CD8-positive, alpha-beta memory T cell (primary cell): ENCODE data around the gene LILRA6. TPM values are rescaled to one million over a fixed set of nuclear protein-coding genes. Genes with fewer than 3 reads are reported as not detected.
A peak's percentile ranks its signal among the peaks of the same experiment; 100 is the strongest.

Experiments used
- CTCF ChIA-PET: fragments of 350-600 bp; sonication (Branson Sonifier 250); formaldehyde crosslinking; loops from one replicate; lab custom pipeline; 2021; ENCODE audit warnings: antibody characterized with exemption; lab: Charles Lee
- POLR2A ChIA-PET: fragments of 350-600 bp; sonication (Branson Sonifier 250); formaldehyde crosslinking; loops from one replicate; lab custom pipeline; 2021; ENCODE audit warnings: antibody characterized with exemption; lab: Charles Lee
- DNase-seq, 5 donors: peaks; one replicate each; pipeline versions ENCODE4 v3.0.0 to v3.0.0-alpha.2; 2020 to 2022; ENCODE audit warnings: mixed read lengths in 1 of 5
- H3K27ac ChIP-seq: one replicate; pipeline ENCODE4 v1.7.0; 2013; ENCODE audit warnings: low read depth, mild to moderate bottlenecking, low read length, moderate library complexity
- H3K27me3 ChIP-seq: 2 replicates; pipeline ENCODE4 v1.7.0; 2013; ENCODE audit warnings: low read length, mild to moderate bottlenecking; ENCODE audit not compliant: insufficient read depth, poor library complexity, severe bottlenecking
- H3K36me3 ChIP-seq: 2 replicates; pipeline ENCODE4 v1.7.0; 2013; ENCODE audit warnings: mild to moderate bottlenecking, low read length, moderate library complexity; ENCODE audit not compliant: insufficient read depth
- H3K4me1 ChIP-seq: 2 replicates; pipeline ENCODE4 v1.7.0; 2013; ENCODE audit warnings: mild to moderate bottlenecking, low read length, moderate library complexity; ENCODE audit not compliant: insufficient read depth
- H3K4me3 ChIP-seq: 2 replicates; pipeline ENCODE4 v1.7.0; 2013; ENCODE audit warnings: mild to moderate bottlenecking, low read length
- H3K9me3 ChIP-seq: 2 replicates; pipeline ENCODE4 v1.7.0; 2013; ENCODE audit warnings: mild to moderate bottlenecking, low read length
- H3K27ac Mint-ChIP-seq, 8 donors: one replicate each; pipeline ENCODE4 v1.8.0; 2020 to 2021; ENCODE audit warnings: mixed read lengths in 8 of 8, mild to moderate bottlenecking in 6 of 8, inconsistent platforms in 3 of 8, moderate library complexity in 3 of 8
- H3K27me3 Mint-ChIP-seq, 2 donors: one replicate each; pipeline ENCODE4 v1.8.0; 2020 to 2021; ENCODE audit warnings: mixed read lengths in 2 of 2, mild to moderate bottlenecking in 1 of 2, moderate library complexity in 1 of 2
- H3K36me3 Mint-ChIP-seq, 3 donors: one replicate each; pipeline ENCODE4 v1.8.0; 2020 to 2021; ENCODE audit warnings: mixed read lengths in 3 of 3, inconsistent platforms in 1 of 3, mild to moderate bottlenecking in 1 of 3
- H3K4me1 Mint-ChIP-seq, 3 donors: one replicate each; pipeline ENCODE4 v1.8.0; 2020 to 2021; ENCODE audit warnings: mixed read lengths in 3 of 3, inconsistent platforms in 1 of 3, mild to moderate bottlenecking in 1 of 3
- H3K4me3 Mint-ChIP-seq, 7 donors: one replicate each; pipeline ENCODE4 v1.8.0; 2020 to 2021; ENCODE audit warnings: mixed read lengths in 7 of 7, mild to moderate bottlenecking in 6 of 7, moderate library complexity in 4 of 7, inconsistent platforms in 2 of 7
- H3K9me3 Mint-ChIP-seq, 5 donors: one replicate each; pipeline ENCODE4 v1.8.0; 2020 to 2022; ENCODE audit warnings: mixed read lengths in 5 of 5, mild to moderate bottlenecking in 3 of 5, moderate library complexity in 2 of 5, inconsistent platforms in 1 of 5
- polyA plus RNA-seq: library from polyadenylated mRNA; unstranded; fragments of 300-500 nt; fragmentation: Illumina TruSeq; gene quantifications from one replicate; pipeline ENCODE4 v1.2.3, GENCODE V29; 2021
- total RNA-seq, 2 experiments: library from RNA; stranded (reverse); gene quantifications; one replicate each; pipeline ENCODE4 v1.2.3, GENCODE V29; 2021

Gene LILRA6
- total and polyA plus RNA-seq, 3 experiments from 2014 or later: 0.37 to 0.45 (median 0.42) TPM

DNA sequence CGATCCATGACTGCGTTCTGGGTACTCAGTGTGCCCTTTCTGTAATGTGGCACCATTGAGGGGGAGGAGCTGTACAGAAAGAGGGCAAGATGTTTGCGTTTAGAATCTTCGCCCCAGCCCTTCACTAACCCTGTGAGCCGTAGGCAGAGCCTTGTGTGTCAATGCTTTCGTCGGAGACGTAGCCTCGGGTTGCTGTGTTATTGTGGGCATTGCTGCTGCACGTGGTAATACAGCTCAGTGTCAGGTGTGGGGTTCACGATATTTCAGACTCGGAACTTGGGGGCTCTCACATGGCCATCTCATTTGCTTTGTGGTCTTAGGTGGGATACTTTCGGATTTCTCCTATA lies 35.8 kb downstream of the LILRA6 start:
- Histone ChIP-seq H3K4me3 (no peak overlapping the region), H3K27me3 (no peaks in the 10 kb centered on the region), H3K36me3 (peaks cover 56% of the 10 kb centered on the region), H3K4me1 (peaks cover 94% of the 10 kb centered on the region), H3K9me3 (no peaks in the 10 kb centered on the region), H3K27ac (no peak overlapping the region)
- H3K9me3 Mint-ChIP-seq: no peaks in the 10 kb centered on the region
- H3K27me3 Mint-ChIP-seq: no peaks in the 10 kb centered on the region
- CTCF ChIA-PET: interaction anchor here (1.2 to 2.1 kb wide), 2 partner anchors 15 to 18 kb away, joined by 4 to 5 read pairs; partner anchors contain the start of gene MBOAT7
- peaks cover 72 to 97% (median 84%) of the 10 kb centered on the region in 3 donors for H3K4me1 Mint-ChIP-seq
- peaks cover 0 to 71% (median 15%) of the 10 kb centered on the region in 3 donors for H3K36me3 Mint-ChIP-seq
- no peak for DNase-seq
- peak overlapping the region in 3 of 8 donors; percentile 8 to 73 (median 12) for H3K27ac Mint-ChIP-seq
- peak overlapping the region in 1 of 7 donors; percentile 36 for H3K4me3 Mint-ChIP-seq
- POLR2A ChIA-PET: no interaction called here

DNA sequence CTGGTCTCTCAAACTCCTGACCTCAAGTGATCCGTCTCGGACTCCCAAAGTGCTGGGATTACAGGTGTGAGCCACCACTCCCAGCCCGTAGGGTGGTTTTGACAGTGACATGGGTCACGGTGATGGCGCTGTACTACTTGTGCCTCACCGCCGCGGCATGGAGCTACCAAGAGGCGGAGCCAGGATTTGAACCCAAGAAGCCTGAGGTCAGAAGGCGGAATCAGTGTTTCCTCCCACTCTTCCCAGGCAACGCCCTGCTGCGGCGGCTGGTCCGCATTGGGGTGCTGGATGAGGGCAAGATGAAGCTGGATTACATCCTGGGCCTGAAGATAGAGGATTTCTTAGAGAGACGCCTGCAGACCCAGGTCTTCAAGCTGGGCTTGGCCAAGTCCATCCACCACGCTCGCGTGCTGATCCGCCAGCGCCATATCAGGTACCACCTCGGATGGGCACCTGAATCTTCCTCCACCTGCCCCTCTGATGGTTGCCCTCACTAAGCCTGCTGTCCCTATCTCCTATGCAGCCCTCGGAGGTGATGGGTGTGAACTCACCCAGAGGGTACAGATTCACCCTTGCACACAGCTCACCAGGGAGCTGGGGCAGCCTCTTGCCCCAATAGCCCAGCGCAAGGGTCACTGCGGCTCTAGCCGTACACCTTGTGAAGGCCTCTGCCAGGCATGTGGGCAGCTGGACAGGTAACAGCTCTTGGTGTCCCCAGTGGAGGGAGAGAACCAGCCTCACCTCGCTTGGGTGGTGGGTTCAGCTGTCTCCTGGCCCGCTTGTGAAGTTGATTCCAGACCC lies 36.4 kb downstream of the LILRA6 start:
- CTCF ChIA-PET: interaction anchor here (1.2 to 2.1 kb wide), 2 partner anchors 14 to 17 kb away, joined by 4 to 5 read pairs; partner anchors contain the start of gene MBOAT7
- no peaks in the 10 kb centered on the region for H3K27me3 ChIP-seq
- H3K36me3 ChIP-seq: peaks cover 56% of the 10 kb centered on the region
- DNase-seq: no peak
- H3K27ac ChIP-seq: no peak overlapping the region
- H3K9me3 ChIP-seq: no peaks in the 10 kb centered on the region
- peak overlapping the region in 5 of 8 donors; percentile 50 to 95 (median 54) for H3K27ac Mint-ChIP-seq
- H3K36me3 Mint-ChIP-seq: peaks cover 0 to 76% (median 17%) of the 10 kb centered on the region in 3 donors
- H3K4me3 Mint-ChIP-seq: peak overlapping the region in 1 of 7 donors; percentile 36
- POLR2A ChIA-PET: no interaction called here
- H3K27me3 Mint-ChIP-seq: no peaks in the 10 kb centered on the region
- H3K9me3 Mint-ChIP-seq: no peaks in the 10 kb centered on the region
- peaks cover 97% of the 10 kb centered on the region for H3K4me1 ChIP-seq
- H3K4me3 ChIP-seq: no peak overlapping the region
- H3K4me1 Mint-ChIP-seq: peaks cover 74 to 100% (median 87%) of the 10 kb centered on the region in 3 donors

DNA sequence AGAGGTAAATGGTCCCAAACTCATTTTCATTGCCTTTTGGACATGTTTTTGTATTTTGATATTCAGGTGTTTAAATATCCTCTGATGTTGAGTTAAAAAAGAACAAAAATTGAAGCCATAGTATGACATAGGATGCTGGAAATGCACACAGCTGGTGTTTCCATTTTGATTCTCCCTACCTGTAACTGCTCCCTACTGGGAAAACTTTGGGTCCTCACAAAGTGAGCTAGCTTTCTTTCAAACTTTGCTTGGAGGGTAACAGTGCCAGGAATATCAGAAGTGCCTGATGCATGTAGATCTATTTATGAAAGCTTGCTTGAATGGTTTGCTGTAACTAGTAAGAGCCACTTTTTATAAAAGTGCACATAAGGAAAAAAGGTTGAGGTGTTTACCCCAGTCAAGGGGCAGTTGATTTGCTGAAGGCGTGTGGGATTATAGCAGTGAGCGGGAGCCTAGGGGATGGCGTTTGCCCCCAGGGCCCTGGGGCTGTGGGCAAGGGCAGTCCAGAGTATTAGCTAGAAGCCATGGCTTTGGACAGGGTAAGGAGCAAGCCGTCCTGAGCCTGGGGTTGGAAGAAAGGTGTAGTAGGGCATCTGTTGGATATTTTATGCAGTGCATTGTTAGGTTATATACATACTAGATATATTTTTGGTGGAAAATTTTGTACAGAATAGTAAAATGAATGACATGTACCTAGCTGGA lies 37.7 kb downstream of the LILRA6 start:
- peaks cover 69 to 96% (median 81%) of the 10 kb centered on the region in 3 donors for H3K4me1 Mint-ChIP-seq
- DNase-seq: no peak
- peak overlapping the region in 4 of 7 donors; percentile 1 to 100 (median 72) for H3K4me3 Mint-ChIP-seq
- peaks cover 0 to 4% of the 10 kb centered on the region in 2 donors for H3K27me3 Mint-ChIP-seq
- ChIA-PET CTCF (interaction anchor here (0.9 kb wide), 1 partner anchor 28 kb away, joined by 3 read pairs; no protein-coding TSS in a partner anchor), POLR2A (no interaction called here)
- H3K9me3 Mint-ChIP-seq: no peaks in the 10 kb centered on the region
- Histone ChIP-seq H3K4me3 (no peak overlapping the region), H3K27ac (peak overlapping the region; percentile 21), H3K9me3 (no peaks in the 10 kb centered on the region), H3K36me3 (peaks cover 56% of the 10 kb centered on the region), H3K4me1 (peaks cover 87% of the 10 kb centered on the region), H3K27me3 (no peaks in the 10 kb centered on the region)
- peaks cover 0 to 83% (median 17%) of the 10 kb centered on the region in 3 donors for H3K36me3 Mint-ChIP-seq
- peak overlapping the region in 4 of 8 donors; percentile 42 to 95 (median 70) for H3K27ac Mint-ChIP-seq

DNA sequence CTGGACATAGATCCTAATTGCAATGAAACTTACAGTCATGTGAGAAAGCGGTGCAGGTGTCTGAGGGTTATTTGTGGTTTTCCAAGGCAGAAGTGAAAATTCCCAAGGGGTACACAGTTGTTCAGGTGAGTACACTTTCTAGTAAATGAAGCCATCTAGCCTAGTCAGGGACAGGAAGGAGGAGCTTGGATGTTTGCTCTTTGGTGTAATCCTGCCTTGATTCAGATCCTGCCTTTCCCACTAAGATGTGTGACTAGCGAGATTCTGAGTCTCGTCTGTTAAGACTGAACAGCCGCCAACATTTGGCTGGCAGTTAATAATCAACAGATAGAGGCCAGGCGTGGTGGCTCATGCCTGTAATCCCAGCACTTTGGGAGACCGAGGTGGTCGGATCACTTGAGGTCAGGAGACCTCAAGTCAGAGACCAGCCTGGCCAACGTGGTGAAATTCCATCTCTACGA lies 39.4 kb downstream of the LILRA6 start:
- Histone ChIP-seq H3K4me3 (no peak overlapping the region), H3K9me3 (no peaks in the 10 kb centered on the region), H3K27ac (peak overlapping the region; percentile 57), H3K36me3 (peaks cover 54% of the 10 kb centered on the region), H3K4me1 (peaks cover 75% of the 10 kb centered on the region), H3K27me3 (no peaks in the 10 kb centered on the region)
- ChIA-PET CTCF (interaction anchor here (1.2 kb wide), 1 partner anchor 8 kb away, joined by 3 read pairs; no protein-coding TSS in a partner anchor), POLR2A (no interaction called here)
- Mint-ChIP-seq H3K27me3 (peaks cover 0 to 4% of the 10 kb centered on the region in 2 donors), H3K36me3 (peaks cover 0 to 74% (median 12%) of the 10 kb centered on the region in 3 donors), H3K4me1 (peaks cover 60 to 84% (median 66%) of the 10 kb centered on the region in 3 donors), H3K4me3 (peak overlapping the region; percentile 34 to 100 (median 99)), H3K9me3 (no peaks in the 10 kb centered on the region), H3K27ac (peak overlapping the region in 7 of 8 donors; percentile 55 to 100 (median 95))
- no peak for DNase-seq

DNA sequence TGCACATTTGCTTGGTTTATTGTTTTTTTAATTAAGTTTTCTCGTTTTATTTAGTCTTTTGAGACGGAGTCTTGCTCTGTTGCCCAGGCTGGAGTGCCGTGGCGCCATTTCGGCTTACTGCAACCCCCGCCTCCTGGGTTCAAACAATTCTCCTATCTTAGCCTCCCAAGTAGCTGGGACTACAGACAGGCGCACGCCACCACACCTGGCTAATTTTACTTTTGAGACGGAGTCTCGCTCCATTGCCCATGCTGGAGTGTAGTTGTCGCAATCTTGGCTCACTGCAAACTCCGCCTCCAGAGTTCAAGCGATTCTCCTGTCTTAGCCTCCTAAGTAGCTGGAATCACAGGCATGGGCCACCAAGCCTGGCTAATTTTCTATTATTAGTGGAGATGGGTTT lies 40.6 kb downstream of the LILRA6 start:
- Mint-ChIP-seq H3K27me3 (peaks cover 0 to 4% of the 10 kb centered on the region in 2 donors), H3K4me1 (peaks cover 54 to 72% (median 54%) of the 10 kb centered on the region in 3 donors), H3K9me3 (no peaks in the 10 kb centered on the region), H3K4me3 (peak overlapping the region; percentile 93 to 100 (median 99)), H3K27ac (peak overlapping the region; percentile 95 to 100 (median 99)), H3K36me3 (peaks cover 0 to 62% (median 11%) of the 10 kb centered on the region in 3 donors)
- H3K4me3 ChIP-seq: peak overlapping the region; percentile 90
- no peak for DNase-seq
- peaks cover 43% of the 10 kb centered on the region for H3K36me3 ChIP-seq
- POLR2A ChIA-PET: no interaction called here
- H3K9me3 ChIP-seq: no peaks in the 10 kb centered on the region
- H3K4me1 ChIP-seq: peaks cover 64% of the 10 kb centered on the region
- CTCF ChIA-PET: interaction anchor here (0.9 to 1.6 kb wide), 4 partner anchors 9 to 35 kb away, joined by 3 to 4 read pairs (median 3); partner anchors contain the start of gene TSEN34
- H3K27me3 ChIP-seq: no peaks in the 10 kb centered on the region
- peak overlapping the region; percentile 92 for H3K27ac ChIP-seq

DNA sequence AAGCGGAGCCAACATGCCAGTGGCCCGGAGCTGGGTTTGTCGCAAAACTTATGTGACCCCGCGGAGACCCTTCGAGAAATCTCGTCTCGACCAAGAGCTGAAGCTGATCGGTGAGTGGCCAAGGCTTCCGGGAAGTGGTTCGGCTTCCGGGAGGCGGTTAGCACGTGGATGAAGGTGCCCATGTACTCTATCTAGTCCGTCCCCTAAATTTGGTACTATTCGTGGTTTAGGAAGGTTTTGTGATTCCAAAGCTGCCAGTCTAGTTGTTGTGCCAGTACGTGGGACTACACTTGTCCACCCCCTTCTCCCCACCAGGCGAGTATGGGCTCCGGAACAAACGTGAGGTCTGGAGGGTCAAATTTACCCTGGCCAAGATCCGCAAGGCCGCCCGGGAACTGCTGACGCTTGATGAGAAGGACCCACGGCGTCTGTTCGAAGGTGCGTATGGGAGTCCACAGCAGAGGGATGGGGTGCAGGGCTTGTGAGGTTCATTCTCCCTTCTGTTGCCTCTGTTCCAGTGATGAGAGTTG lies 41.4 kb downstream of the LILRA6 start:
- peak overlapping the region; percentile 92 for H3K27ac ChIP-seq
- Mint-ChIP-seq H3K27ac (peak overlapping the region; percentile 95 to 100 (median 99)), H3K9me3 (no peaks in the 10 kb centered on the region), H3K4me3 (peak overlapping the region; percentile 93 to 100 (median 99)), H3K36me3 (peaks cover 0 to 57% (median 11%) of the 10 kb centered on the region in 3 donors), H3K27me3 (peaks cover 0 to 4% of the 10 kb centered on the region in 2 donors), H3K4me1 (peaks cover 48 to 64% (median 50%) of the 10 kb centered on the region in 3 donors)
- CTCF ChIA-PET: interaction anchor here (1.2 to 1.8 kb wide), 3 partner anchors 10 to 12 kb away, joined by 3 to 9 read pairs (median 4); partner anchors contain the start of genes MBOAT7 and TSEN34
- peaks cover 58% of the 10 kb centered on the region for H3K4me1 ChIP-seq
- peak overlapping the region; percentile 90 for H3K4me3 ChIP-seq
- peak in 1 of 5 donors; percentile 16 for DNase-seq
- H3K9me3 ChIP-seq: no peaks in the 10 kb centered on the region
- no peaks in the 10 kb centered on the region for H3K27me3 ChIP-seq
- H3K36me3 ChIP-seq: peaks cover 35% of the 10 kb centered on the region
- POLR2A ChIA-PET: interaction anchor here (0.6 to 3.0 kb wide), 7 partner anchors 11 to 86 kb away, joined by 3 to 68 read pairs (median 6); partner anchors contain the start of genes LENG1, MBOAT7, PRPF31 and TFPT

DNA sequence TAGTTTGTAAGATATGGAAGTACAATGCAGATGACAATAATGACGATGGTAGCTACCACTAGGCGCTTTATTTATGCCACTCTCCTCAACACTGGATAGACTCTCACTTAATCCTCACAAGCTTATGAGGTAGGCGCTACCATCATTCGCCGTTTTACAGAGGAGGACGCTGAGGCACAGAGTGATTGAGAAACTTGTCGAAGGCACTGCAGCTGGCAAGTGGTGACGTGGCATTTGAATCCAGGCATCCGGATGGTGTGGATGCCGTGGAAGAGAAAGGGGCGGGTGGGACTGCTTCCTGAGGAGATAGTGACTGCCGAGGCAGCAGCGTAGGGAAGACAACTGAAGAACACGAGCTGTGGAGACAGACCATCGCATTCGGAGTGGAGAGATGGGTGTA lies 43.2 kb downstream of the LILRA6 start:
- ChIA-PET POLR2A (interaction anchor here (3.0 kb wide), 1 partner anchor 9 kb away, joined by 68 read pairs; the partner anchor contains the start of genes MBOAT7 and TSEN34), CTCF (interaction anchor here (0.9 kb wide), 1 partner anchor 40 kb away, joined by 3 read pairs; the partner anchor contains the start of gene LENG1)
- Histone ChIP-seq H3K27ac (no peak overlapping the region), H3K4me3 (no peak overlapping the region), H3K27me3 (no peaks in the 10 kb centered on the region), H3K36me3 (peaks cover 21% of the 10 kb centered on the region), H3K4me1 (peaks cover 39% of the 10 kb centered on the region), H3K9me3 (no peaks in the 10 kb centered on the region)
- Mint-ChIP-seq H3K4me1 (peaks cover 39 to 48% (median 45%) of the 10 kb centered on the region in 3 donors), H3K4me3 (peak overlapping the region; percentile 49 to 87 (median 62)), H3K27me3 (peaks cover 0 to 5% of the 10 kb centered on the region in 2 donors), H3K27ac (peak overlapping the region; percentile 10 to 100 (median 85)), H3K9me3 (no peaks in the 10 kb centered on the region), H3K36me3 (peaks cover 0 to 49% (median 14%) of the 10 kb centered on the region in 3 donors)
- no peak for DNase-seq
